Panc1 (cell line): ENCODE results near the gene CROCC. TPM values are rescaled to one million over a fixed set of nuclear protein-coding genes. Genes with fewer than 3 reads are reported as not detected.

ENCODE experiments used
- ATAC-seq: fragments of 200-7000 bp; cut with Tn5 transposase; 2 replicates; pipeline ENCODE4 v1.9.1; 2020; ENCODE audit warnings: mild to moderate bottlenecking, moderate library complexity
- BruUV-seq: library from RNA; stranded (reverse); fragments of 400-500 nt; replicated peaks from 2 replicates; lab custom pipeline; 2021; lab: Mats Ljungman, UMichigan
- CTCF ChIA-PET: fragments of 300-600 bp; sonication (Branson Sonifier 250); formaldehyde crosslinking; loops from one replicate; lab custom pipeline; 2022; ENCODE audit warnings: antibody characterized with exemption; lab: Charles Lee
- POLR2A ChIA-PET: fragments of 300-600 bp; sonication (Branson Sonifier 250); formaldehyde crosslinking; loops from one replicate; lab custom pipeline; 2022; ENCODE audit warnings: antibody characterized with exemption; lab: Charles Lee
- DNase-seq: peaks from one replicate; pipeline ENCODE4 v3.0.0-alpha.2; 2010; ENCODE audit warnings: low read depth, low spot score
- H3K27ac ChIP-seq: 2 replicates; pipeline ENCODE4 v1.5.1; 2011; ENCODE audit warnings: mild to moderate bottlenecking, low read length, inconsistent platforms
- H3K27me3 ChIP-seq: fragments of 200-500 bp; sonication (Bioruptor generic); 2 replicates; pipeline ENCODE4 v1.6.0; 2014; ENCODE audit warnings: low read length, inconsistent platforms; ENCODE audit not compliant: control insufficient read depth, insufficient read depth
- H3K36me3 ChIP-seq: fragments of 200-500 bp; sonication (Bioruptor generic); 2 replicates; pipeline ENCODE4 v1.5.1; 2014; ENCODE audit warnings: inconsistent platforms, mild to moderate bottlenecking, low read length, moderate library complexity; ENCODE audit not compliant: control insufficient read depth, insufficient read depth
- H3K4me1 ChIP-seq: 2 replicates; pipeline ENCODE4 v1.5.1; 2011; ENCODE audit warnings: inconsistent platforms, mild to moderate bottlenecking, low read length, moderate library complexity; ENCODE audit not compliant: control insufficient read depth, insufficient read depth
- H3K4me3 ChIP-seq, 2 experiments: 2 replicates each; pipeline ENCODE4 v1.5.1; 2011 to 2012; ENCODE audit warnings: low read depth in 2 of 2, low read length in 2 of 2, mild to moderate bottlenecking in 2 of 2, inconsistent platforms in 1 of 2, moderate library complexity in 1 of 2
- H3K9me3 ChIP-seq: fragments of 200-500 bp; sonication (Bioruptor generic); 2 replicates; pipeline ENCODE4 v1.5.1; 2014; ENCODE audit warnings: low read depth, mild to moderate bottlenecking, inconsistent platforms, low read length, moderate library complexity; ENCODE audit not compliant: control insufficient read depth, insufficient read depth
- POLR2AphosphoS5 ChIP-seq: IDR thresholded peaks from 2 replicates; pipeline ENCODE4 v1.6.1; 2012; ENCODE audit warnings: mild to moderate bottlenecking, low read depth, low read length, moderate library complexity
- SIN3A ChIP-seq: IDR thresholded peaks from 2 replicates; pipeline ENCODE4 v1.6.1; 2012; ENCODE audit warnings: low read depth, mild to moderate bottlenecking, low read length, moderate library complexity, borderline replicate concordance; ENCODE audit not compliant: insufficient read depth
- TCF7L2 ChIP-seq: IDR thresholded peaks from 2 replicates; pipeline ENCODE4 v1.6.1; 2011; ENCODE audit warnings: mild to moderate bottlenecking, low read depth, low read length, inconsistent platforms
- in situ Hi-C: cut with HindIII; loops from 2 replicates; pipeline ENCODE4 v1.10.0; 2016; ENCODE audit warnings: low sequenced_read_pairs, low pct_unique_long_range_greater_than_20kb
- intact Hi-C: fragments of 100-400 bp; cut with micrococcal nuclease; formaldehyde crosslinking; loops from one replicate; pipeline ENCODE4 v1.10.0; 2022; ENCODE audit not compliant: unreplicated experiment
- total RNA-seq: library from RNA; stranded (reverse); gene quantifications from one replicate; pipeline ENCODE4 v1.2.1, GENCODE V29; 2021; ENCODE audit not compliant: unreplicated experiment
- TF ChIP-seq, protein P1 (sequence below): fragments of 450-650 bp; IDR thresholded peaks from 2 replicates; pipeline ENCODE4 v1.5.1; 2017; ENCODE audit warnings: mild to moderate bottlenecking
- TF ChIP-seq, protein P2 (sequence below), 2 experiments: IDR thresholded peaks; 2 replicates each; pipeline ENCODE4 v1.6.1; 2011 to 2012; ENCODE audit warnings: low read depth in 2 of 2, control low read depth in 1 of 2, low read length in 1 of 2, mild to moderate bottlenecking in 1 of 2, moderate library complexity in 1 of 2; ENCODE audit not compliant: insufficient read depth in 1 of 2

The CROCC gene
- total RNA-seq, 1 experiment from 2014 or later, result 13.6 TPM

DNA sequence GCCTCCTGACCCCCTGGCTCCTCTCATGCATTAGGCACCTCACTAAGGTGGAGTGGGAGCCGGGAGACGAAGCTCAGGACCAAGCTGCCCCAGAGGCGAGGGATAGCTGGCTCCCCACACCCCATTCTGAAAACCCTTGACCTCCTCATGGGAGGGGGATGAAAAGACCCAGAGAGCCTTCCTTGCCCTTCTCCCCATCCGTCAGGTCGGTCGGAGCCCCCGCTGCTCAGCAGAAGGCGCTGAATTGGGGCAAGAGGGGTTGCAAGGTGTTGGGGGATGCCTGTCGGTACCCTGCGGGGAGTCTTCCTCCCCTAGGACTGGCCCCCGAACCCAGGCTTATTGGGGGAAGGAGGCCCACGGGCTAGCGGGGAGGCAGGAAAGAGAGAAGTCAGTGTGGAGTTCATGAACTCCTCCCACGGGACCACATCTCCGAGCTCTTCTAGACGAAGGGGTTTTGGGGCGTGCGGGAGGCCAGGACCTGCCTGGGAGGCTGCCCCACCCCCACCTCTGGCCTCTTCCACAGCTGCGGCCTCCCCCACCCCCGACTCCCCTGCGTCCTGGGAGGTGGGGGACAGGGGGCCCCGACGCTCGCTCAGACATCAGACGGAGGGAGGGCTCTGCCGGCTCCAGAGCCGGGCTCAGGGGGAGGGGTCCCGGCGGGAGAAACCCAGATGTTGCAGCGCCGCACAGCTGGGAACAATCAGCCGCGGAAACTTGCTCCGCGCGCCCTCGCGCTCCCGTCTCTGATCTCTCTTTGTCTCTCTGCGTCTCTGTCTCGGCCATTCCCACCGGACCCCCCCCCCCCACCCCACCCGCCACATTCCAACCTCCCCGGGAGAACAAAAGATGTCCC is 58.0 kb downstream of the CROCC start:
- peaks cover 4% of the 10 kb centered on the region; the same call in 1 of the 2 replicates for H3K4me1 ChIP-seq
- peak overlapping the region; percentile 45 to 59 for H3K4me3 ChIP-seq
- DNase-seq (no peak), ATAC-seq (no peak)
- H3K36me3 ChIP-seq, result peaks cover 3% of the 10 kb centered on the region; the same call in 1 of the 2 replicates
- CTCF ChIA-PET, result interaction anchor here (0.6 kb wide), 1 partner anchor 10 kb away, joined by 4 read pairs; no protein-coding TSS in a partner anchor
- TF ChIP-seq POLR2AphosphoS5 (no peak), SIN3A (no peak), TCF7L2 (no peak)
- TF ChIP-seq, protein P1, sequence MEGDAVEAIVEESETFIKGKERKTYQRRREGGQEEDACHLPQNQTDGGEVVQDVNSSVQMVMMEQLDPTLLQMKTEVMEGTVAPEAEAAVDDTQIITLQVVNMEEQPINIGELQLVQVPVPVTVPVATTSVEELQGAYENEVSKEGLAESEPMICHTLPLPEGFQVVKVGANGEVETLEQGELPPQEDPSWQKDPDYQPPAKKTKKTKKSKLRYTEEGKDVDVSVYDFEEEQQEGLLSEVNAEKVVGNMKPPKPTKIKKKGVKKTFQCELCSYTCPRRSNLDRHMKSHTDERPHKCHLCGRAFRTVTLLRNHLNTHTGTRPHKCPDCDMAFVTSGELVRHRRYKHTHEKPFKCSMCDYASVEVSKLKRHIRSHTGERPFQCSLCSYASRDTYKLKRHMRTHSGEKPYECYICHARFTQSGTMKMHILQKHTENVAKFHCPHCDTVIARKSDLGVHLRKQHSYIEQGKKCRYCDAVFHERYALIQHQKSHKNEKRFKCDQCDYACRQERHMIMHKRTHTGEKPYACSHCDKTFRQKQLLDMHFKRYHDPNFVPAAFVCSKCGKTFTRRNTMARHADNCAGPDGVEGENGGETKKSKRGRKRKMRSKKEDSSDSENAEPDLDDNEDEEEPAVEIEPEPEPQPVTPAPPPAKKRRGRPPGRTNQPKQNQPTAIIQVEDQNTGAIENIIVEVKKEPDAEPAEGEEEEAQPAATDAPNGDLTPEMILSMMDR, result no peak
- TF ChIP-seq, protein P2, sequence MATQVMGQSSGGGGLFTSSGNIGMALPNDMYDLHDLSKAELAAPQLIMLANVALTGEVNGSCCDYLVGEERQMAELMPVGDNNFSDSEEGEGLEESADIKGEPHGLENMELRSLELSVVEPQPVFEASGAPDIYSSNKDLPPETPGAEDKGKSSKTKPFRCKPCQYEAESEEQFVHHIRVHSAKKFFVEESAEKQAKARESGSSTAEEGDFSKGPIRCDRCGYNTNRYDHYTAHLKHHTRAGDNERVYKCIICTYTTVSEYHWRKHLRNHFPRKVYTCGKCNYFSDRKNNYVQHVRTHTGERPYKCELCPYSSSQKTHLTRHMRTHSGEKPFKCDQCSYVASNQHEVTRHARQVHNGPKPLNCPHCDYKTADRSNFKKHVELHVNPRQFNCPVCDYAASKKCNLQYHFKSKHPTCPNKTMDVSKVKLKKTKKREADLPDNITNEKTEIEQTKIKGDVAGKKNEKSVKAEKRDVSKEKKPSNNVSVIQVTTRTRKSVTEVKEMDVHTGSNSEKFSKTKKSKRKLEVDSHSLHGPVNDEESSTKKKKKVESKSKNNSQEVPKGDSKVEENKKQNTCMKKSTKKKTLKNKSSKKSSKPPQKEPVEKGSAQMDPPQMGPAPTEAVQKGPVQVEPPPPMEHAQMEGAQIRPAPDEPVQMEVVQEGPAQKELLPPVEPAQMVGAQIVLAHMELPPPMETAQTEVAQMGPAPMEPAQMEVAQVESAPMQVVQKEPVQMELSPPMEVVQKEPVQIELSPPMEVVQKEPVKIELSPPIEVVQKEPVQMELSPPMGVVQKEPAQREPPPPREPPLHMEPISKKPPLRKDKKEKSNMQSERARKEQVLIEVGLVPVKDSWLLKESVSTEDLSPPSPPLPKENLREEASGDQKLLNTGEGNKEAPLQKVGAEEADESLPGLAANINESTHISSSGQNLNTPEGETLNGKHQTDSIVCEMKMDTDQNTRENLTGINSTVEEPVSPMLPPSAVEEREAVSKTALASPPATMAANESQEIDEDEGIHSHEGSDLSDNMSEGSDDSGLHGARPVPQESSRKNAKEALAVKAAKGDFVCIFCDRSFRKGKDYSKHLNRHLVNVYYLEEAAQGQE (IDR thresholded peaks at IDR 0.05; ENCODE audit: insufficient read depth in 1 of 2, low read depth in 2 of 2, low read length in 1 of 2), result no peak
- H3K27me3 ChIP-seq, result no peaks in the 10 kb centered on the region
- no peaks in the 10 kb centered on the region for H3K9me3 ChIP-seq
- intact Hi-C loops (no loop called here), in situ Hi-C loops (no loop called here)
- BruUV-seq, result no TSS peak
- H3K27ac ChIP-seq, result no peak overlapping the region
- POLR2A ChIA-PET, result interaction anchor here (0.6 kb wide), 1 partner anchor 75 kb away, joined by 7 read pairs; no protein-coding TSS in a partner anchor

DNA sequence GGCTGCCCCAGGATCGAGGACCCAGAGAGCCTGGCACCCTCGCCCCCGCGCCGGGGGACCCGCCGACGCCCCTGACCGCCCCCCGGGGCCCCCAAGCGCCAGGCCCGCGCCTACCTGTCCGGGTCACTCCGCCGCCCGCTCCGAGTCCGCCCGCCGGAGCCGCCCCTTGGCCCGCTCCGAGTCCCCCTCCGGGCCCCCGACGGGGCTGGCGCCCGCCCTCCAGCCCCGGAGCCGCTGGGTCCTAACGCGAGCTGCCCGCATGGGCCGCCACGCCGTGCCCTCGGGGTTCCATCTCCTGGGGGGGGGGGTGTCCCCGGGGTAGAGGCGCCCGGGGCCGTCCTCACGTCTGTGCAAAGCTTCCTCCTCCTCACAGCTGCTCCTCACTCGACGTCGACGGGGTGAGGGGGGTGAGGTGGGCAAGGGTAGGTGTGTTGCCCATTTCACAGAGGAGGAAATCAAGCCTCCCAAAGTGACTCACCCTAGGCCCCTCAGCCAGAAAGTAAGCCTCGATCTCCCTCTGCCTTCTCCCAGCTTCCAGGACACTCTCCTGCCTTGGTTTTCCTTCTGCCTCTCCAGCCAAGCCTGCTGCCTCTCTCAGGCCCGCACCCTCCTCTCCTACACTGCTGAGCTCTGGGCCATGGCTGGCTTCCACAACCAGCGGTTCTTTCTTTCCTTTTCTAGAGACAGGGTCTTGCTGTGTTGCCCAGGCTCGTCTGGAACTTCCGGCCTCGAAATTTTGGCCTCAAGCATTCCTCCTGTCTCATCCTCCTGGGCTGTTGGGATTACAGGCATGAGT is 58.9 kb downstream of the CROCC start, which contains the start of gene MFAP2:
MFAP2 (minus strand) TSS at position 148 of the 796 bp plus-strand sequence. CDS start 2,347 bp downstream, outside the sequence.
- Histone ChIP-seq H3K9me3 (no peaks in the 10 kb centered on the region), H3K27me3 (no peaks in the 10 kb centered on the region), H3K27ac (no peak within 1 kb of the TSS), H3K36me3 (peaks cover 3% of the 10 kb centered on the region; the same call in 1 of the 2 replicates), H3K4me1 (peaks cover 4% of the 10 kb centered on the region; the same call in 1 of the 2 replicates), H3K4me3 (peak within 1 kb of the TSS; percentile 45 to 59)
- DNase-seq (no peak), ATAC-seq (peak; percentile 43; the same call in 1 of the 2 replicates)
- CTCF ChIA-PET, result interaction anchor here (0.6 to 1.1 kb wide), 2 partner anchors 9 to 21 kb away, joined by 4 read pairs; no protein-coding TSS in a partner anchor
- no peak for TF ChIP-seq TCF7L2
- BruUV-seq, result no TSS peak
- in situ Hi-C loops, result no loop called here
- POLR2A ChIA-PET, result interaction anchor here (0.6 kb wide), 1 partner anchor 76 kb away, joined by 7 read pairs; no protein-coding TSS in a partner anchor
- intact Hi-C loops, result no loop called here
